Measurements from ENCODE around the gene PDCD1. TPM values are rescaled to one million over a fixed set of nuclear protein-coding genes. Genes with fewer than 3 reads are reported as not detected.

PDCD1 gene
- total and polyA plus RNA-seq, 2 of the 8 experiments (the other 6 are each of a cell fraction or from before 2014, with no cell fraction given) = 0.48 to 1.1 TPM

DNA sequence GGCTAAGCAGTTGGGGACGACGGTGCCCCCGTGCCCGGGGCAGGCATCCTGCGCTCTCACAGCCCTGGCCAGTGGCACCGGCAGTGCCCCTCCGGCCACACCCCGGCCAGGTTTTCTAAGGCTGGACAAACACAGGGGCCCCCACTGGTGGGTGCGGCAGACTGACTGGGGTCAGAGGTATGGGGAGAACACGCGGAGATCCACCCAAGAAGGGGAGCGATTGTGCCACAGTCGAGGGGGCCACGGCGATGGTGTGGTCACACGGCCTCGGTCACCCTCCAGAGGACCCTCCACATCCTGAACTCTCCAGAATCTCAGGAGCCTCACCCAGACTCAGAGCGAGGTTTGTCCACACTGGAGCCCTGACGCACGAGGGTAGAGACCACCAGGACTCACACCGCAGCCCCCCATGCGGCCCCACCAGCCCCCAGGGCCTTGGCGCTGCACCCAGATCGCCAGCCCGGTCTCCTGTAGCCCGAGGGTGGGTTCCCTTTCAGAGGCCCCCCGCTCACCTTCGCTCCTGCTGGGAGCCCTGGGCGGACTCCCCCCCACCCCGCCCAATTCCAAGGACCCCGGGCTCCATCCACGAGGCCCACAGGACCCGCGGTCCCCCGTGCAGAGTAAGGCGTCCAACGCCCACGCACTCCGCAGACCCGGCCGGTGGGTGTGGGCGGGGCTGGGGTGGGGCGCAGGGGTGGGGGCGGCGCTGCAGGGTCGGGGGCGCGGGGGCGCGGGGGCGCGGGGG is 15.2 kb downstream of the PDCD1 start:
- Histone ChIP-seq H3K79me2 (ENCODE audit: control insufficient read depth in 1 of 2, insufficient read depth in 2 of 2, low read length in 2 of 2) (no peaks in the 10 kb centered on the region), H2BK20ac (ENCODE audit: low read length) (no peak overlapping the region), H3K4me3 (ENCODE audit: extremely low read depth in 1 of 4, insufficient read depth in 2 of 4, low read depth in 3 of 4, low read length in 4 of 4) (no peak overlapping the region; a peak in 1 of 8 replicates), H2BK12ac (ENCODE audit: low read depth, low read length) (0 out of 2 replicates have a peak overlapping the region, but pooled peaks have one; percentile 39), H2AK5ac (ENCODE audit: low read depth, low read length) (no peak overlapping the region), H3K4me2 (ENCODE audit: insufficient read depth in 1 of 2, low read depth in 2 of 2, low read length in 2 of 2) (0 out of 4 replicates have a peak overlapping the region, but pooled peaks of 1 of the 2 experiments have one; percentile 40), H3K4ac (replicated peaks; ENCODE audit: insufficient read length, low read depth, low read length) (no peak overlapping the region), H3K36me3 (ENCODE audit: control insufficient read depth in 2 of 4, insufficient read depth in 4 of 4, low read length in 3 of 4) (no peaks in the 10 kb centered on the region), H3K14ac (ENCODE audit: insufficient read length) (no peak overlapping the region), H4K8ac (ENCODE audit: extremely low read depth, insufficient read depth, low read length) (no peak overlapping the region; the same call in 1 of the 2 replicates), H2BK120ac (replicated peaks; ENCODE audit: low read depth, low read length) (no peak overlapping the region), H3K79me1 (ENCODE audit: low read depth, low read length) (no peaks in the 10 kb centered on the region), H3K56ac (replicated peaks; ENCODE audit: insufficient read length, low read depth, low read length) (no peak overlapping the region), H3K27me3 (replicated peaks in 1 of 4; ENCODE audit: control insufficient read depth in 3 of 4, extremely low read depth in 1 of 4, insufficient read depth in 3 of 4, low read length in 3 of 4) (peaks cover 0 to 15% (median 11%) of the 10 kb centered on the region in 4 experiments; a peak in 4 of 7 replicates), H4K5ac (ENCODE audit: insufficient read length, low read depth, low read length) (no peak overlapping the region), H2AFZ (ENCODE audit: low read length) (no peak overlapping the region), H3K27ac (ENCODE audit: low read depth, low read length) (no peak overlapping the region), H2BK15ac (ENCODE audit: low read length) (0 out of 2 replicates have a peak overlapping the region, but pooled peaks have one; percentile 46), H3K9ac (replicated peaks in 1 of 4; ENCODE audit: extremely low read depth in 1 of 4, low read depth in 3 of 4, low read length in 3 of 4) (no peak overlapping the region), H3K23ac (ENCODE audit: insufficient read length) (no peak overlapping the region), H4K20me1 (replicated peaks in 1 of 2; ENCODE audit: control insufficient read depth in 1 of 2, insufficient read depth in 2 of 2, low read length in 2 of 2) (no peaks in the 10 kb centered on the region), H3K23me2 (ENCODE audit: low read depth, low read length) (no peaks in the 10 kb centered on the region; the same call in 1 of the 2 replicates), H3K9me3 (ENCODE audit: insufficient read depth in 2 of 2, low read depth in 1 of 2, low read length in 1 of 2) (no peaks in the 10 kb centered on the region), H2BK5ac (ENCODE audit: low read depth, low read length) (no peak overlapping the region), H4K91ac (replicated peaks; ENCODE audit: insufficient read length, low read length) (no peak overlapping the region), H3K18ac (ENCODE audit: extremely low read depth, low read length) (no peak overlapping the region), H3K4me1 (replicated peaks in 1 of 4; ENCODE audit: control insufficient read depth in 3 of 4, insufficient read depth in 4 of 4, low read length in 3 of 4) (peaks cover 0 to 4% (median 0%) of the 10 kb centered on the region in 4 experiments; a peak in 1 of 7 replicates)
- FAIRE-seq (no peak), DNase-seq (ENCODE audit: low read depth in 1 of 2, low spot score in 2 of 2) (peak in 1 of 2 experiments; percentile 51)
- 86% methylated on average over 23 of the region's 52 CpGs; no CpG with 5 or more reads in 1 of the 2 experiments for WGBS, 2 experiments (ENCODE audit: extremely low coverage in 1 of 2, insufficient coverage in 1 of 2, insufficient read length in 1 of 2, insufficient replicate concordance in 2 of 2, low coverage in 1 of 2, low lambda C conversion rate in 2 of 2, missing lambda C conversion rate in 1 of 2)
- ChIA-PET CTCF (ENCODE audit: partially characterized antibody) (interaction anchor here (1.2 to 2.5 kb wide), 4 partner anchors 8 to 35 kb away, joined by 3 to 8 read pairs (median 6); partner anchors contain the start of gene NEU4), POLR2A (ENCODE audit: partially characterized antibody) (interaction anchor here (1.7 to 2.5 kb wide), 2 partner anchors 16 to 26 kb away, joined by 3 to 6 read pairs; partner anchors contain the start of gene RTP5)
- no peak for TF ChIP-seq TAF1 (IDR thresholded peaks at IDR 0.05; ENCODE audit: low read depth, low read length)
- TF ChIP-seq ZNF274 (IDR thresholded peaks at IDR 0.05; ENCODE audit: borderline replicate concordance, extremely low read depth, low read length) = no peak
- TF ChIP-seq NANOG (IDR thresholded peaks at IDR 0.05; ENCODE audit: insufficient read depth, low read depth, low read length, poor library complexity, severe bottlenecking) = no peak
- no peak for TF ChIP-seq POLR2AphosphoS5 (IDR thresholded peaks at IDR 0.05; ENCODE audit: low read depth, low read length)
- TF ChIP-seq, protein P1, sequence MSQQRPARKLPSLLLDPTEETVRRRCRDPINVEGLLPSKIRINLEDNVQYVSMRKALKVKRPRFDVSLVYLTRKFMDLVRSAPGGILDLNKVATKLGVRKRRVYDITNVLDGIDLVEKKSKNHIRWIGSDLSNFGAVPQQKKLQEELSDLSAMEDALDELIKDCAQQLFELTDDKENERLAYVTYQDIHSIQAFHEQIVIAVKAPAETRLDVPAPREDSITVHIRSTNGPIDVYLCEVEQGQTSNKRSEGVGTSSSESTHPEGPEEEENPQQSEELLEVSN (IDR thresholded peaks at IDR 0.05) = no peak
- TF ChIP-seq RNF2 (IDR thresholded peaks at IDR 0.05; ENCODE audit: borderline replicate concordance, low read depth, low read length, missing control alignments, poor library complexity, severe bottlenecking) = no peak
- TF ChIP-seq SP4 (IDR thresholded peaks at IDR 0.05; ENCODE audit: low read length) = no peak
- TF ChIP-seq CEBPB (IDR thresholded peaks at IDR 0.05; ENCODE audit: low read depth, low read length) = no peak
- TF ChIP-seq CREB1 (IDR thresholded peaks at IDR 0.05) = no peak
- TF ChIP-seq NRF1 (IDR thresholded peaks at IDR 0.05; ENCODE audit: low read depth, low read length) = no peak
- TF ChIP-seq SAP30 (IDR thresholded peaks at IDR 0.05; ENCODE audit: insufficient read depth, insufficient replicate concordance, low read length) = no peak

Measured in H1 (cell line).